Osteoblast (primary cell): ENCODE data around the gene HDHD5. TPM values are rescaled to one million over a fixed set of nuclear protein-coding genes. Genes with fewer than 3 reads are reported as not detected.

Experiments
- DNase-seq: peaks from one replicate; pipeline ENCODE4 v3.0.0; 2011; ENCODE audit warnings: low spot score, mixed read lengths; ENCODE audit not compliant: insufficient read length; ENCODE audit errors: missing footprints
- H2AFZ ChIP-seq: 2 replicates; pipeline ENCODE4 v1.6.0; 2011; ENCODE audit warnings: mild to moderate bottlenecking, low read length
- H3K27ac ChIP-seq: 2 replicates; pipeline ENCODE4 v1.5.1; 2011; ENCODE audit warnings: mild to moderate bottlenecking, low read depth, low read length, moderate library complexity
- H3K27me3 ChIP-seq: 2 replicates; pipeline ENCODE4 v1.6.0; 2012; ENCODE audit warnings: mild to moderate bottlenecking, control low read depth, inconsistent platforms, low read length, moderate library complexity; ENCODE audit not compliant: insufficient read depth
- H3K36me3 ChIP-seq: 2 replicates; pipeline ENCODE4 v1.5.1; 2011; ENCODE audit warnings: mild to moderate bottlenecking, low read length, control low read depth, moderate library complexity; ENCODE audit not compliant: insufficient read depth
- H3K4me1 ChIP-seq: 2 replicates; pipeline ENCODE4 v1.5.1; 2011; ENCODE audit warnings: mild to moderate bottlenecking, low read length, control low read depth, moderate library complexity; ENCODE audit not compliant: insufficient read depth
- H3K4me2 ChIP-seq: 2 replicates; pipeline ENCODE4 v1.6.0; 2011; ENCODE audit warnings: mild to moderate bottlenecking, low read length; ENCODE audit not compliant: insufficient read depth
- H3K4me3 ChIP-seq: fragments of 200-600 bp; sonication (generic); 3 replicates; pipeline ENCODE4 v1.5.1; 2012; ENCODE audit warnings: mild to moderate bottlenecking, low read length, inconsistent platforms; ENCODE audit not compliant: insufficient read depth
- H3K79me2 ChIP-seq: 2 replicates; pipeline ENCODE4 v1.6.0; 2012; ENCODE audit warnings: mild to moderate bottlenecking, low read length, control low read depth, inconsistent platforms; ENCODE audit not compliant: insufficient read depth
- H3K9me3 ChIP-seq: 2 replicates; pipeline ENCODE4 v1.5.1; 2011; ENCODE audit warnings: low read depth, low read length, control low read depth
- H4K20me1 ChIP-seq: 2 replicates; pipeline ENCODE4 v1.6.0; 2012; ENCODE audit warnings: mild to moderate bottlenecking, low read length, control low read depth; ENCODE audit not compliant: insufficient read depth
- total RNA-seq: library from RNA; depleted of rRNA; stranded (reverse); fragments of >200 nt; gene quantifications from 2 replicates; pipeline ENCODE4 v1.2.3, GENCODE V29; 2012
- TF ChIP-seq, protein P1 (sequence below): IDR thresholded peaks from 2 replicates; pipeline ENCODE4 v1.5.1; 2011; ENCODE audit warnings: mild to moderate bottlenecking, low read depth, low read length, moderate library complexity; ENCODE audit errors: extremely low read depth

HDHD5 gene
- total RNA-seq, 1 donor, result 31.8 TPM

DNA sequence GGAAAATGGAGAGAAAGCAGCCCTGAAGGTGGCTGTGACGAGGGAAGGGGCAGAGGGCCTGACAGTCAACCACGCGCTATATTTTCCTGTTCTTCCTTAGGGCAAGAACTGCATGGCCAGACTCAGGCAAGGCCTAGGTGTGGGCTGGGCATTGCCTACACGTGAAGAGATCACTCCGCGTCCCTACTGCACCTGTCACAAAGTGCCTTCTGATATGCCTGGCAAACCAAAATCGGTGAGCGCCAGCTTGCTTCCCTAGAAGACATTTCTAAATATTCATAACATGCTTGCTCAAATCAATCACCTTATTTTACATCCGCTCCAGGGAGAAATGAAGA, 44.2 kb downstream of the HDHD5 start:
- Histone ChIP-seq H2AFZ (no peak overlapping the region), H3K27me3 (peaks cover 16% of the 10 kb centered on the region), H3K4me2 (no peak overlapping the region), H3K4me3 (no peak overlapping the region), H3K36me3 (no peaks in the 10 kb centered on the region), H3K27ac (no peak overlapping the region), H3K9me3 (no peaks in the 10 kb centered on the region), H4K20me1 (peaks cover 4% of the 10 kb centered on the region), H3K4me1 (no peaks in the 10 kb centered on the region), H3K79me2 (no peaks in the 10 kb centered on the region)
- TF ChIP-seq, protein P1, sequence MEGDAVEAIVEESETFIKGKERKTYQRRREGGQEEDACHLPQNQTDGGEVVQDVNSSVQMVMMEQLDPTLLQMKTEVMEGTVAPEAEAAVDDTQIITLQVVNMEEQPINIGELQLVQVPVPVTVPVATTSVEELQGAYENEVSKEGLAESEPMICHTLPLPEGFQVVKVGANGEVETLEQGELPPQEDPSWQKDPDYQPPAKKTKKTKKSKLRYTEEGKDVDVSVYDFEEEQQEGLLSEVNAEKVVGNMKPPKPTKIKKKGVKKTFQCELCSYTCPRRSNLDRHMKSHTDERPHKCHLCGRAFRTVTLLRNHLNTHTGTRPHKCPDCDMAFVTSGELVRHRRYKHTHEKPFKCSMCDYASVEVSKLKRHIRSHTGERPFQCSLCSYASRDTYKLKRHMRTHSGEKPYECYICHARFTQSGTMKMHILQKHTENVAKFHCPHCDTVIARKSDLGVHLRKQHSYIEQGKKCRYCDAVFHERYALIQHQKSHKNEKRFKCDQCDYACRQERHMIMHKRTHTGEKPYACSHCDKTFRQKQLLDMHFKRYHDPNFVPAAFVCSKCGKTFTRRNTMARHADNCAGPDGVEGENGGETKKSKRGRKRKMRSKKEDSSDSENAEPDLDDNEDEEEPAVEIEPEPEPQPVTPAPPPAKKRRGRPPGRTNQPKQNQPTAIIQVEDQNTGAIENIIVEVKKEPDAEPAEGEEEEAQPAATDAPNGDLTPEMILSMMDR, result no peak
- no peak for DNase-seq

DNA sequence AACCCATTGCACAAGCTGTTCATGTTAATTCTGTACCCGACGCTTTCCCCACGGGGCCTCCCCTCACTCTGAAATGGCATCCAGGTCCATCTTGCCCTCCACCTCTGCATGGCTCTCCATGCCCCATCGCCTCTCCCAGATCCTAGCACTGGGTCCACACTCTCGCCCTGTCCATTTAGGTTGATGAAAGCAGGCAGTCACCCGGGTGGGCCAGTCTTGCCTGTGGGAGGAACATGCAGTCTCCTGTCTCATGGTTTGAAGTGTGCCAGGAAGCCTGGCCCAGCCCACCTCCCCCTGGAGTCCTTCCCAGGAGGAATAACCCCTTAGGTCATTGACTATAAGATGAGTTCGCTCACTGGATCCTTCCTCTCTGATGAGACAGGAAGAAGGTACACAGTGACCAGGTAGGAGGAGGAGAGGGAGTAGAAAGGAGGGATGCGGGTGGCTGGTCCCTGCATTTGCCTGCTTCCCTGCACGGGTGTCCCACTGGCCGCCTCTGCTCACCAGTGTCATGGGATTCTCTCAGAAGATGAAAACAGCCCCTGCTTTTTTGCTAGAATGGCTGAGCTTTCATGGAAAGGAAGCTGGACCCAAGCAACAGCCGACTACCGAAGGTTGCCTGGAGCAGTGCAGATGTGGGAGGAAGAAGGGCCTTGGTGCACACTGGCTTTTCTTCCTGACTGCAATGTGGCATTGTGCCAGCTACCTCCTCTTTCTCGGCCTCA, 44.7 kb downstream of the HDHD5 start:
- H3K9me3 ChIP-seq, result no peaks in the 10 kb centered on the region
- no peak overlapping the region for H3K27ac ChIP-seq
- H3K4me2 ChIP-seq, result no peak overlapping the region
- no peaks in the 10 kb centered on the region for H3K36me3 ChIP-seq
- no peak overlapping the region for H3K4me3 ChIP-seq
- no peaks in the 10 kb centered on the region for H3K79me2 ChIP-seq
- no peaks in the 10 kb centered on the region for H3K4me1 ChIP-seq
- no peak overlapping the region for H2AFZ ChIP-seq
- DNase-seq, result peak; percentile 22
- H4K20me1 ChIP-seq, result peaks cover 4% of the 10 kb centered on the region
- peaks cover 10% of the 10 kb centered on the region for H3K27me3 ChIP-seq
- TF ChIP-seq, protein P1, result no peak

DNA sequence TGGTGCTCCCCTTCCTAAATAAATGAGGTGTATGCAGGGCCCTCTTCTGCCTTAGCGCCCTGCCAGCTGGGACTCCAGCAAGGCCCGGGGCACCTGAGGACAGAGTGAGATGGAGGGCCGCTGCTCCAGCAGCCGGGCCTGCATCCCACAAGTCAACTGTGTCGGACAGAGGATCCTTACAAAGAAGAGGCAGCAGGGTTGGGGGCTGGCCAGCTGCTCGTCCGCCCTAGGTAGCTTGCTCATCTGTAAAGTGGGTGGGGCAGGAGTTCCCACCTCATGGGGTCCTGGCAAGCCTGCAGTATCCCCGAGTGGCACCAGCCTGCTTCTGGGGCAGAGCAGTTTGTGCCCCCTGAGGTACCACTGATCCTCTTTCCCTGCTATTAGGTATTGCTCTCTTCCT, 45.5 kb downstream of the HDHD5 start:
- H3K4me1 ChIP-seq, result no peaks in the 10 kb centered on the region
- TF ChIP-seq, protein P1, result no peak
- no peak overlapping the region for H2AFZ ChIP-seq
- H4K20me1 ChIP-seq, result peaks cover 4% of the 10 kb centered on the region
- no peaks in the 10 kb centered on the region for H3K9me3 ChIP-seq
- H3K36me3 ChIP-seq, result no peaks in the 10 kb centered on the region
- H3K27me3 ChIP-seq, result peaks cover 4% of the 10 kb centered on the region
- no peaks in the 10 kb centered on the region for H3K79me2 ChIP-seq
- H3K27ac ChIP-seq, result no peak overlapping the region
- H3K4me3 ChIP-seq, result no peak overlapping the region
- no peak overlapping the region for H3K4me2 ChIP-seq
- DNase-seq, result peak; percentile 22

DNA sequence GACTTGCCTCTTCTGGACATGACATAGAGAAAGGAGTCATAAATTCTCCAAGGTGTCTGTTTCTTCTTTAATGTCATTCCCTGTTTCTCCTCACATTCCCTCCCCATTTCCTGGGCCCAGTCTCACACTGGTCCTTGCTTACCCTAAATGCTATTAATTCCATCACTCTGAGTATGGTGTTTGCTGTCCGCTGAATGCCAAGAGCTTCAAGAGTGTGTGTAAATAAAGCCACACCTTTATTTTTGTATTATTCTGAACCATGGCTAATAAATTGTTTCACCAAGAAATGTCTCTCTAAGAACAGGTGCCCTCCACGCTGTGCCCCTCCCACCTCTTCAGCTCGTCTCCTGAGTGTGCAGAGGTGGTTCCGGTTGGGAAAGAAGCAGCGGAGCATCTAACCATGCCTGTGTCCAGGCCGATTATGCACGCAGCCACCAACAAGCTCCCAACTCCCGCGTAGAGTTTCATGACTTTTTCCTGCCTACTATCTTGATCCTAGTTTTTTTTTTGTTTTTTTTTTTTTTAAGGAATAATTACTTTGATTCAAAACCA, 46.5 kb downstream of the HDHD5 start:
- TF ChIP-seq, protein P1, result no peak
- no peak overlapping the region for H2AFZ ChIP-seq
- H4K20me1 ChIP-seq, result peaks cover 4% of the 10 kb centered on the region
- H3K4me1 ChIP-seq, result no peaks in the 10 kb centered on the region
- peak; percentile 49 for DNase-seq
- H3K4me3 ChIP-seq, result no peak overlapping the region
- no peaks in the 10 kb centered on the region for H3K9me3 ChIP-seq
- no peak overlapping the region for H3K27ac ChIP-seq
- H3K4me2 ChIP-seq, result no peak overlapping the region
- no peaks in the 10 kb centered on the region for H3K79me2 ChIP-seq
- no peaks in the 10 kb centered on the region for H3K36me3 ChIP-seq
- peaks cover 4% of the 10 kb centered on the region for H3K27me3 ChIP-seq
